PFSK-1 (cell line): Measurements from ENCODE around the gene RPUSD2.

Experiments used
- POLR2AphosphoS5 ChIP-seq: IDR thresholded peaks from 2 replicates; pipeline ENCODE4 v1.6.1; 2012; ENCODE audit warnings: low read depth, mild to moderate bottlenecking, control low read depth, low read length, moderate library complexity
- SIN3A ChIP-seq: IDR thresholded peaks from 2 replicates; pipeline ENCODE4 v1.6.1; 2012; ENCODE audit warnings: mild to moderate bottlenecking, low read length, moderate library complexity, borderline replicate concordance; ENCODE audit not compliant: insufficient read depth
- TF ChIP-seq, protein P1 (sequence below), 2 experiments: IDR thresholded peaks; 2 replicates each; pipeline versions ENCODE4 v1.6.1 to v1.8.0; 2011 to 2012; ENCODE audit warnings: low read depth in 2 of 2, low read length in 2 of 2, control low read depth in 1 of 2, inconsistent platforms in 1 of 2, mild to moderate bottlenecking in 1 of 2, moderate library complexity in 1 of 2; ENCODE audit not compliant: insufficient read depth in 1 of 2

DNA sequence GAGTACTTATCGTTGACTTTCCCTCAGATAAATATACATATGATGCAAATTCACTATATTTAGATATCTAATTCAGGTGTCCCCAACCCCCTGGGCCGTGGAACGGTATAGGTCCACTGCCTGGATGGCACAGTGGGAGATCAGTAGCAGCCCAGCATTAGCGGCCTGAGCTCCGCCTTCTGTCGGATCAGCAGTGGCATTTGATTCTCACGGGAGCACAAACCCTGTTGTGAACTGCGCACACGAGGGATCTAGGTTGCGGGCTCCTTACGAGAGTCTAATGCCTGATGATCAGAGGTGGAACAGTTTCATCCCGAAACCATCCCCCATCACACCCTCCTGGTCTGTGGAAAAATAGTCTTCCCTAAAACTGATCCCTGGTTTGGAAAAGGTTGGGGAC, 31.9 kb downstream of the RPUSD2 start:
- TF ChIP-seq POLR2AphosphoS5 (no peak), SIN3A (no peak)
- TF ChIP-seq, protein P1, sequence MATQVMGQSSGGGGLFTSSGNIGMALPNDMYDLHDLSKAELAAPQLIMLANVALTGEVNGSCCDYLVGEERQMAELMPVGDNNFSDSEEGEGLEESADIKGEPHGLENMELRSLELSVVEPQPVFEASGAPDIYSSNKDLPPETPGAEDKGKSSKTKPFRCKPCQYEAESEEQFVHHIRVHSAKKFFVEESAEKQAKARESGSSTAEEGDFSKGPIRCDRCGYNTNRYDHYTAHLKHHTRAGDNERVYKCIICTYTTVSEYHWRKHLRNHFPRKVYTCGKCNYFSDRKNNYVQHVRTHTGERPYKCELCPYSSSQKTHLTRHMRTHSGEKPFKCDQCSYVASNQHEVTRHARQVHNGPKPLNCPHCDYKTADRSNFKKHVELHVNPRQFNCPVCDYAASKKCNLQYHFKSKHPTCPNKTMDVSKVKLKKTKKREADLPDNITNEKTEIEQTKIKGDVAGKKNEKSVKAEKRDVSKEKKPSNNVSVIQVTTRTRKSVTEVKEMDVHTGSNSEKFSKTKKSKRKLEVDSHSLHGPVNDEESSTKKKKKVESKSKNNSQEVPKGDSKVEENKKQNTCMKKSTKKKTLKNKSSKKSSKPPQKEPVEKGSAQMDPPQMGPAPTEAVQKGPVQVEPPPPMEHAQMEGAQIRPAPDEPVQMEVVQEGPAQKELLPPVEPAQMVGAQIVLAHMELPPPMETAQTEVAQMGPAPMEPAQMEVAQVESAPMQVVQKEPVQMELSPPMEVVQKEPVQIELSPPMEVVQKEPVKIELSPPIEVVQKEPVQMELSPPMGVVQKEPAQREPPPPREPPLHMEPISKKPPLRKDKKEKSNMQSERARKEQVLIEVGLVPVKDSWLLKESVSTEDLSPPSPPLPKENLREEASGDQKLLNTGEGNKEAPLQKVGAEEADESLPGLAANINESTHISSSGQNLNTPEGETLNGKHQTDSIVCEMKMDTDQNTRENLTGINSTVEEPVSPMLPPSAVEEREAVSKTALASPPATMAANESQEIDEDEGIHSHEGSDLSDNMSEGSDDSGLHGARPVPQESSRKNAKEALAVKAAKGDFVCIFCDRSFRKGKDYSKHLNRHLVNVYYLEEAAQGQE (IDR thresholded peaks at IDR 0.05; ENCODE audit: insufficient read depth in 1 of 2, low read depth in 2 of 2, low read length in 2 of 2), result no peak
